ENCODE data around the gene MAGEA9B.
"Not testable (repeated sequence)": the region's sequence is repeated elsewhere in the genome, so short reads cannot be mapped to it uniquely, and the experiment has no call there.

The MAGEA9B gene, protein sequence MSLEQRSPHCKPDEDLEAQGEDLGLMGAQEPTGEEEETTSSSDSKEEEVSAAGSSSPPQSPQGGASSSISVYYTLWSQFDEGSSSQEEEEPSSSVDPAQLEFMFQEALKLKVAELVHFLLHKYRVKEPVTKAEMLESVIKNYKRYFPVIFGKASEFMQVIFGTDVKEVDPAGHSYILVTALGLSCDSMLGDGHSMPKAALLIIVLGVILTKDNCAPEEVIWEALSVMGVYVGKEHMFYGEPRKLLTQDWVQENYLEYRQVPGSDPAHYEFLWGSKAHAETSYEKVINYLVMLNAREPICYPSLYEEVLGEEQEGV

DNA sequence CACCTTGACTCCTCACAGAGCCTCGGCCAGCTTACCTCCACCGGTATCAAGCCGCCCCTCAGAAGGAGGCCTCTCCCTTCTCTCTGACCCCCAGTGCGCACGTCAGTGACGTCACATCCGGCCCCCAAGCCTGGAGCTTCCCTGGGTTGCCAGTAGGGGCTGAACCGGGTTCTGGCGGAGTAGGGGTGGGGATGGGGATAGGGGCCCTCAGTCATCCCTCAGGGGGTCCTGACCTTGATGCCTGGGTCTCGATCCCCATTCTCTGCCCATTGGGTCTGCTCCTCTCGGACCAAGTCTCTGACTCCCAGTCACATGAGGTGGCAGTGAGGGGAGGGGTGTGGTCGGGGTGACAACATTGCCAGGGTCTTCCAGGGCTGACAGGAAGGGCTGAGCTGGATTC is at the start of gene MAGEA9B:
MAGEA9B (minus strand) TSS at position 101 of the 400 bp plus-strand sequence. CDS start 4,280 bp downstream, outside the sequence.
- DNase-seq: not testable (repeated sequence)

DNA sequence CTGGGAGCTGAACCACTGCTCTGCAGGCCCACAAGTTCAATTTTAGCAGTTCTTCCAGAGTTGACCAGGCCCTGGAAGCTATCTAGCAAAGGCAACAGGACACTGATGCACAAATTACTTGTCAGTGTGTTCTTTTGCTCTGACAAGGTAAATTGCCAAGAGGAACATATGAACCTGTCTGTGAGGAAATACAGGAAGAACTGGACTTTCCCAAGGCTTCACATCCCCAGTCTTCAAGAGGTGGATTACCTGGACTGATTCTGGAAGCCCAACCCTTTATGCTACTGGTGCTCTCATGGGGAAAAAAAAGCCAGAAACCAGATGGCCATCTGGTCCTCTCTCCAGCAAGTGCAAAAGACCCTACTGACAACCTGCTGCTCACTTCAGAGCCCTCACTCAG is 46.3 kb upstream of the MAGEA9B start:
- no peak for DNase-seq

DNA sequence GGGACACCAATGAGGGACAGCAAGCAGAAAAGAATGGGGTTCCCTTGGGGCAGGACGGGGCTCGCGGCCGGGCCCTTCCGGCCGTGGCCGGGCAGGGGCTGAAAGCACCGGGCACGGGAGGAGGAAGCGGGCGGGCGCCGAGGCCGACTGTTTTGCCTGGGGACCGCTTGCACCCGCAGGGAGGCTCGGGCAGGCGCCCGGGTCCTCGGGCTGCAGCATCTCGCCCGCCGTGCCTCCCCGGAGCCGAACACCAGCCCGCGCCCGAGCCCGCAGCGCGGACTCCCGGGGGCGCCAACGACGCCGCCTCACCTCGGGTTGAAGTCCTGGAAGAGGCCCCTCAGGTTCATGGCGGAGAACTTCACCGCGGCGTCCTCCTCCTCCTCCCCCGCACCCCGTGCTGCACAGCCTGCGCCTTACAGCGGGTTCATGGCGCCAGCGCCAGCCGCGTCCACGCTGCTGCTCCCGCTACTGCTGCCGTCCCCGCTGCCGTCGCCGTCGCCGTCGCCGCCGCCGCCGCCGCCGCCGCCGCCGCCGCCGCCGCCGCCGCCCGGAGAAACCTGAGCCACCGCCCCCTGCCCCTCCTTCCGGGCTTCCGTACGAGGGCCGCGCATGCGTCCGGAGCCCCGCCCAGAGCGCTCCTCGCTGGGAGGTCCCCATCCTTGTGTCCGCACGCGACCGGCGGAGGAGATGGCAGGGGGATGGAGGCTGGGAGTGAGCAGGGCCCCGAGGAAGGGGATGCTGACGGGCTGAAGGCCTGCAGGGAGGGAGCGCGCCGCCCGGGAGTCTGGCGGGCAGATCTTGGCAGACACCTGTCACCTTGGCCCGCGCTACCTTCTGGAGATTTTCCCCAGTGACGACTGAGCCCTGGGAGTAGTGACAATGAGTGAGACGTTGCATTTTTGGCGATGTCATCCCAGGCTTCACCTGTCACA is 44.2 kb upstream of the MAGEA9B start, which contains the start of gene TMEM185A:
TMEM185A (minus strand) TSS at position 559 of the 932 bp plus-strand sequence; CDS start at position 347, 212 bp downstream.
- DNase-seq: peak; percentile 73

DNA sequence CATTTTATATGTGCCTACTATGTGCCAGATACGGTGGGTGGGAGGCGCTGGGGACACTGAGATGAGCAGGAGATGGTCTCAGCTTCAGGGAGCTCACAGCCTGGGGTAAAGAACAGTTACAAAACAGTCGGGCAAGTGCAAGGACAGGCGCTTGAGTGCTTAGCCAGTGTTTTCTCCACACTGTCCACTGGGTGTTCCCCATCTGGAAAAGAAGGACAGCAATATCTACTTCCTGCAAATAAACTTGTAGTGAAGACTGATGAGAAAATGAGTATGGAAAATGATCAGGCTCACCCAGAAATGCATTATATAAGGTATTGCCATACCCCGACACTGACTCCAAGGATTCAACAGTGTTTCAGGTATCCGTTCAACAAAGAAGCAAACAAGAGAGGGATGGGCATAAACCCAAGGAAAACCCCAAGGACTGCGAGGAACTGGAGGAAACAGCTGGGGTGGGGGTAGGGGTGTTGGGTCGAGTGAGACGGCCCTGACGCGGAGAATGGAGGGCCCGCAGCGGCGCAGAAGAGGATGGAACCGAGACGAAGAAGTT is 43.5 kb upstream of the MAGEA9B start:
- DNase-seq: no peak

DNA sequence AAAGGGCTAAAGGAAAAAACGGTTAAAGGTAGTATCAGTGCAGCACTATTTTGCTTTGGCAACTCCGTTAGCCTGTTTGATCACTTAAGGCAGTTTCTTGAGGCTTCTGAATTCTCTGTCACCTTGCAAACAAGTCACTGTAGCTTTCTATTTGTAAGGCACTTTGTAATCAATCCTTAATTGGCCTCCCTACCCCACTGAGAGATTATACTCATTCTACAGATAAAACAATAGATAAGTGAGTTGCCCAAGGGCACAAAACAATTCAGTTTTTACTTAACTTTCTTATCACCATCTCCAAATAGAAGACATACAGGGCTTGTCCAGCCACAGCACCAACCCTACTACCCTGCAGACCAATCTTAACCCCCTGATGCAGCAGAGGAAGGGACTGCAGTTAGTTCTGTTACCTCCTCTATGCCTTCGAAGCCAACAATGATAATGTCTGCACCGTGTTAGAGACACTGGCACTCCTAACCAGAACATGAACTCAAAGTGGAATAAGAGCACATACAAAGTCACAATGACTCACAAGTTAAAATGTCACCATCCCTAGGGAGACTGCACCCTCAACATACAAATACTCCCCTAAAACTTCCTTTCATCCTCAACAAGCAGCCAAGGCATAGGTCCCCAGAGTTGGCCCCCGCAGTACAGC is 42.6 kb upstream of the MAGEA9B start:
- no peak for DNase-seq

DNA sequence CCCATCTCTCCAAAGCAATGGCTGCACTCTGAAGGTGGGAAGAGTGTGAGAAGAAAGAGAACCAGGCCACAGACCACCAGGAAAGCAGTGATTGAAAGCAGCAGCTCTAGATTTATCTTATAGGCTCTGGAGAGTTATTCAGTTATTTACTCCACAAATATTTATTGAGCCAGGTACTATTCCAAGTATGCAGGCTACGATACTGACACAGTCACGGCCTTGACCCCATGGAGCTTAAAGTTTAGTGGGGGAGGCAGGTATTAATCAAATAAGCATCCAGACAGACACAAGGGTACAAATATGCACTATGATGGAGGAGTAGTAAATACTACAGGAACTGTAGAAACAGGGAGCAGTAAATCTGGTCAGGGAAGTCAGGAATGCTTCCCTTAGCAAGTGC is 41.5 kb upstream of the MAGEA9B start:
- DNase-seq: no peak

DNA sequence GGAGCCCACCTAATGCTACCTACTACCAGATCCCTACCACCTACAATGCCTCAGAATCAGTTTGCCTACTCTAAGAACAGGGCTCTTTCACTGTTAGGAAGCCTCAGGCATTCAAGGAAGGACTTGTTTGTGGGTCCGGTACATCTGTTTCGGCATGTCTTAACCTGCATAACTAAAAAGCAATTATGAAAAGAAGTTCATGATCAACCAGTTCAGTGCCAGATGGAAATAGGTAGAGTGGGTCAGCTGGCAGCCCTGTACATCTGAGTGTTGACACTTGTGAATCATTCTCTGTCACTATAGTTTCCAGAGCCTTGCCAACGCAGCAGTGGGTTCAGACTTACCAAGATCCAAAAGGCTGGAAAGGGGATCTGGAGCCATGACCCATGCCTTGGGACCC is 41.0 kb upstream of the MAGEA9B start:
- no peak for DNase-seq

DNA sequence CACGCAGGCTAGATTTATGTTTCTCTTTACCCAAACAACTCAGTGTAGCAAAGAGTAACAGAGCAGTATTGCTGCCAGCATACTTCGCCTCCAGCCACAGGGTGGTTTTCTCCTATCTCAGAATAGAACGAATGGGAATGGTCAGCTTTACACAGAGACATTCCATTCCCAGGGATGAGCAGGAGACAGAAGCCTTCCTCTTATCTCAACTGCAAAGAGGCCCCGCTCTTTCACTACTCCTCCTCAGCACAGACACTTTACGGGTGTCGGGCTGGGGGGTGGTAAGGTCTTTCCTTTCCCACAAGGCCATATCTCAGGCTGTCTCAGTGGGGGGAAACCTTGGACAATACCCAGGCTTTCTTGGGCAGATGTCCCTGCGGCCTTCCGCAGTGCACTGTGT is 39.6 kb upstream of the MAGEA9B start:
- not testable (repeated sequence) for DNase-seq

DNA sequence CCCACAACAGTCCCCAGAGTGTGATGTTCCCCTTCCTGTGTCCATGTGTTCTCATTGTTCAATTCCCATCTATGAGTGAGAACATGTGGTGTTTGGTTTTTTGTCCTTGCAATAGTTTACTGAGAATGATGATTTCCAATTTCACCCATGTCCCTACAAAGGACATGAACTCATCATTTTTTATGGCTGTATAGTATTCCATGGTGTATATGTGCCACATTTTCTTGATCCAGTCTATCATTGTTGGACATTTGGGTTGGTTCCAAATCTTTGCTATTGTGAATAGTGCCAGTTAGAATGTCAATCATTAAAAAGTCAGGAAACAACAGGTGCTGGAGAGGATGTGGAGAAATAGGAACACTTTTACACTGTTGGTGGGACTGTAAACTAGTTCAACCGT is 32.4 kb upstream of the MAGEA9B start:
- DNase-seq: not testable (repeated sequence)

DNA sequence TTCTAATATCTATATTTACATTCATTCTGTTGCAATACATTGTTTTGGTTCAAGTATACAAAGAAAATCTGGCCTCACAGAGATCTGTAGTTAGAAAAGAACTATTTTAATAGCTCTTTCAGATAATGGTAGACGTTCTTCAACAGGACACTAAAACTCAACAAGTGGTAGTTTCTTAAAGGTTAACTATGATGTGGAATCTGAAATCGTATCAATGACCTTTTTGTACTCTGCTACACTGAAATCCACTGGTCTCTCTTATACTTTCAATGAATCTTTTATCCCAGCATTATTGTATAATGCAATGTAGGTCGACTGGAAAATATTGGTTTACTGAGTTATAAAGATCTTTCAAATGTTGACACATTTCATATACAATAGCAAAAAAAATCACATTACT is 31.6 kb upstream of the MAGEA9B start:
- DNase-seq: no peak

DNA sequence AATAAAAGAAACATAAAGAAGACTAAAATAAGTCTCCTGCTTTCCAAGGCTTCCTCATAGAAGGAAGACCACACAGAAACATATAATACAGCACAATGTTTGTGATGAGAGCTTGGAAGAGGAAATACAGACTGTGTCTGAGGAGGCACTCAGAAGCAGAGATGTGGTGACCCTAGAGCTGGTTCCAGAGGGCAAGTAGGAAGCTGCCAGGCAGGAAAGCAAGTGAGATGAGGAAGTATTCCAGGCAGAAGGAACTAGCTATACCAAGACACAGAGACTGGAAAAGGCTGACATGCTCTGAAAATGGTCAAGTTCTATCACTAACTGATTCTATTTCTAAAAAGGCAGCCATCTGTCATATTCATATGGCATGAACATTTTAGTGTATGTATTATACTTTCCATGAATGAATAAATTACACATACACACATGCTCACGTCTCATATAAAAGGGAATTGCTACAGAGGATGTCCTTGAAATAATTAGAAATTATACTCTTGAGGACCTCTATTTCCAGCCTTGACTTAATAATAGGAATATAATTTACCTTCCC is 24.4 kb upstream of the MAGEA9B start:
- no peak for DNase-seq

DNA sequence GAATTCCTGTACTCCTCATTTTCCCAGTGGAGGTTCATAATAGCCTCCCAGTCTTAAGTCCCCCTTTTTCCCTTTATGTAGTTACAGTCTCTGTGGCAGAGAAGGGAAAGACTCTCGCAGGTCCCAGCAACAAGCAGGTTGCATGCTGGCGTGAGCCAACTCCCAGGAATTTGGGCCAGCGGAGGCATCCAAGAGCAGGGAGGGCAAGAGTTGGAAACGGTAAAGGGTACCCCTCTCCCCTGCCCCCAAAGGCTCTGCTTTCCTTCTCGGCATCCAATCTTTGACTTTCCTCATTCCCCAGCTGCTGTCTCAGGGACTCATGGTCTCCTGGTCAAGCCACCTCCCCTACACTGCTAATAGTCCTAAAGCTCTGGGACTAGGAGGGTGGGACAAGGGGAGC is 23.3 kb upstream of the MAGEA9B start:
- DNase-seq: no peak

DNA sequence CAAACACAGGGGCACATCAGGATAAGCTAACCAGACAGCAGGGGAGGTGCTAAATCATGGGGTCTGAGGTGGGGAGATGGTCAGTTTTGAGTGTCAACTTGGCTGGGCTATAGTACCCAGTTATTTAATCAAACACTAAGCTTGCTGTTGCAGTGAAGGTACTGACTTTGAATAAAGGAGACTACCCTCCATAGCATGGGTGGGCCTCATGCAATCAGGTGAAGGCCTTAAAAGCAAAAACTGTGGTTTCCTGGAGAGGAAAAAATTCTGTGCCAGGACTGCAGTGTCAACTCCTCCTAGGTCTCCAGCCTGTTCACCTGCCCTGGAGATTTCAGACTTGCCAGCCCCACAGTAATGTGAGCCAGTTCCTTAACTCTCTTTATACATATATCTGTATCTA is 20.4 kb upstream of the MAGEA9B start:
- no peak for DNase-seq

DNA sequence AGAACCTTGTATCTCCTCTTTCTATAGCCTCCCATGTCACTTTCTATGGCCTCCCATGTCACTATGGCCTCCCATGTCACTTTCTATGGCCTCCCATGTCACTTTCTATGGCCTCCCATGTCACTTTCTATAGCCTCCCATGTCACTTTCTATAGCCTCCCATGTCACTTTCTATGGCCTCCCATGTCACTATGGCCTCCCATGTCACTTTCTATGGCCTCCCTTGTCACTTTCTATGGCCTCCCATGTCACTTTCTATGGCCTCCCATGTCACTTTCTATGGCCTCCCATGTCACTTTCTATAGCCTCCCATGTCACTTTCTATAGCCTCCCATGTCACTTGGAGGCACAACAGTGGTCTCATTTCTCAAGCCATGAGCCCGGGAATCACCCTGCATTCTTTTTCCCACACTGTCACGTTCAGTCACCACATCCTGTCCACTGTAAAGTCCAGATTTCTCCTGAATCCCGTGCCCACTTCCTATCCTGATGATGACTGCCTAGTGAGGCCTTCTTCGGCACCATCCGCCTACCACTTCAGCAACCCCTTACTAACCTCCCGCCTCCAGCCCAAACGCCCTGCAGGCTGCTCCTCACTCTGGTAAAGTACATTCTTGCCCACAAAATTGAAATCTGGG is 18.1 kb upstream of the MAGEA9B start:
- not testable (repeated sequence) for DNase-seq

DNA sequence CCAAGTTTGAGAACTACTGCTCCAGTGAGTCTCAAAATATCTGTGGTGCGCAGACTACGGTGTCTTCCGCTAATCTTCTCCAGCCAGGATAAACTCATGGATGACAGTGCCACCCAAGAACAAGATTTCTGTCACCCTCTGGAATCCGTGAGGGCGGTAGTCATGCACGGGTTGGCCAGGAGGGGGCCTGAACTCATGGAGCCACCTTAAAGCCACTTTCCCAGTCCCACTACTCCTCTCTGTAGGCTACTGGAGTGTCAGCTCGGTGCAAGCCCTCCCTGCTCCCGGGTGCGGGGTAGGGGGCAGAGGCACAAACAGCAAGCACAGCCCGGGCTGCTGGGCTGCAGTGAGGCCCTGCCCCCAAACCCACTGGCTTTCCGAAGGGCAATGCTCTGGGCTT is 11.3 kb upstream of the MAGEA9B start:
- not testable (repeated sequence) for DNase-seq

DNA sequence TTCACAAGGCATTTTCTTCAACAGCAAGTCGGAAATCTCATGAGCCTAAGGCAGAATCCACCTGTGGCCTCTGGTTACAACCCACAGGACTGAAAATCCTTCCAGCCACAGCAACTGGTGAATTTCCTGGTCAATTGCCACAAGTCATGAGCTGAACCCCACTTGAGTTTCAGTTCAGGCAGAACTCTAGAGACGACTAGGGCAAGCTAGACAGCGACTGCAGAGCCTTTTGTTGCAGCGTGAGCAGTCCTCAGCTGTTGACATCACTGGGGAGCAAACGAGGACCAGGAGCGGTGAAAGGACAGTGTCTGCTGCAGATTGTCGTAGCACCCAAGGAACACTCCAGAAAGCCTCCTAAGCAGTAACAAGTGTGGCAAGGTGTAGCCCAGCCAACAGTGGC is 8.7 kb upstream of the MAGEA9B start:
- not testable (repeated sequence) for DNase-seq

DNA sequence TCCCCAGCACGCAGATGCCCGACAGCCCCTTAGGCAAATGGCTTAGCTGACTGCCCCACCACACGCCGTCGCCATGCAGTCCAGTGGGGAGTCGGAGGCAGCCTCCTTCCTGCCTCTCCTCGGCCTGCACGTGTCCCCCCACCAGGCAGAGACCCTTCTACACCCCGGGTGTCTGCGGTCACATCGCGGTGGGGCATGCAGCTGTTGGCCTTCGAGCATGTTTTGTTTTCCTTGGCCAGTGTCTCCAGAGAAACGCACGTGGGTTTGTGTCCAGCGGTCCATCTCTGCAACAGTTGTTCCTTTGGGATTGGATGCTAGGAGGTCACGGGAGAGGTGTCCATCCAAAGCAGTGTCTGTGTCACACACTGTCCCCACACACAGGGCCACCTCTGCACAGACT is 8.0 kb upstream of the MAGEA9B start, which contains the start of gene HSFX2:
HSFX2 (minus strand) TSS at position 101 of the 400 bp plus-strand sequence. CDS start 614 bp downstream, outside the sequence.
- DNase-seq: not testable (repeated sequence)

DNA sequence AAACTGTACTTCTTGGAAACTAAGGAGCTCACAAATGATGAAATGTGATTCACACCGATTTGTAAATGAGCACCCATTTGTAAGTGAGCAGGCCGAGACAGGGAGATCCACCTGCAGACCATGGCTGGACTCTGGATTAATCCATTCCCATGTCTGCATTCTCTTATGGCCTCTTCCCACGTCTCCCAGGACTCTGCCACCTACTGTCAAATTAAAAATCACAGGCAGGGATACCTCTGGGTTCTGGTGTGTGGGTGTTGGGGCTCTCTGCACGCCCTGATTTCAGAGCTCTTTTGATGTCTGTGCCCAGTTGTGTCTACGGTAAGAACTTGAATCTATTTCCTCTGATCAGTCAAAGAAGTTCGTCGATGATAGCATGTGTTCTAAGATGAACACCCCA is 3.7 kb upstream of the MAGEA9B start:
- not testable (repeated sequence) for DNase-seq

DNA sequence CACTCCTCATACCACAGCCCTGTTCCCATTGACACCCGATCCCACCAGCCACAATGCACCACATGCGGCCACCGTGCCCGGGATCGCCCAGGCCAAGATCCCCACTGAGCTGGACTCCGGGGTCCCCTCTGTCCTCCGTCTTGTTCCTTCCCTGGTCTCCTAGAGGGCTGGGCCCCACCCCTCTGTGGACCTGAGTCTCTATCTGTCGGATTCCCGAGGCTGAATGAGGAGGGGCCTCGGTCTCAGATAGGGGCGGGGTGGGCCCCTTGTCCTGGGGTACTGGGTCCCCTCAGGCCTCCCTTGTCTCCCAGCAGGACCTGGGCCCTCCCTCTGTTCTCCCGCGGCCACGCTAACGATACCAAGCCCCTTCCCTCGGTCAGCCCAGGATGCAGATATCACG is 1.6 kb downstream of the MAGEA9B start:
- DNase-seq: not testable (repeated sequence)

DNA sequence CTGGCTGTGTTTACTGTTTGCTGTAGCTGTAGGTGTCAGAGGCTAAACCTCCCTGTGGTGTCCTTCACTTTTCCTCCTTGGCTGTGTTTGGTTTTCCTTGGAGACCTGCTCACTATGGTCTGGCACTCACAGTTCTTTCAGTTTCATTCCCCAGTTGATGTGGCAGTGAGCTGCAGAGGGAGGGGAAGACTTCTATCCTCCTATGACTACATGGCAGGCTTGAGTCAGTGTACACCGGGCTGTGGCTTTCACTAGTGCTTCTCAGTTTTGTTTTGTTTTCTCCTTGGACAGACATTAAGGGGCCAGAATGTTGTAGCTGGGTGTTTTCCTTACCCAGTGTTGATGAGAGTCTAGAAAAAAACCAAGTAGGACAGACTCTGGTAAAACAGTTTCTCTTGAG is 13.8 kb downstream of the MAGEA9B start:
- not testable (repeated sequence) for DNase-seq

DNA sequence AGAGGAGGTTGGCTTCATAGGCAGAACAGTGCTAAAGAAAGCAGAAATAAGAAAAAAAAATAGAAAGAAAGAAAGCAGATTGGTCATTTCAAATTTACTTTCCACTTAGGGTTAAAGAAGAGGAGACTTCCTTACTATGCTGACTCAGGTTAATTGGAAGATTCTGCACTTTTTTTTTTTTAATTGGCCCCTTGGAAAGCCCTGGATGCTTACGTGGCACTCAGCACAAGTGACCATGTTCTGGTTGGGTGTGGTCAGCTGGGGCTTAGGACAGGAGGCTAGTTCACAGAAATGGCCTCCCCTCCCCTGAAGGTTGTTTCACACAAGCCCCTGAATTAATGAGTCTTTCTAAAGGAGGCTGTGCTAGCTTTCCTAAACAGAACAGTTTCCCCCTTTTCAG is 14.5 kb downstream of the MAGEA9B start:
- no peak for DNase-seq

DNA sequence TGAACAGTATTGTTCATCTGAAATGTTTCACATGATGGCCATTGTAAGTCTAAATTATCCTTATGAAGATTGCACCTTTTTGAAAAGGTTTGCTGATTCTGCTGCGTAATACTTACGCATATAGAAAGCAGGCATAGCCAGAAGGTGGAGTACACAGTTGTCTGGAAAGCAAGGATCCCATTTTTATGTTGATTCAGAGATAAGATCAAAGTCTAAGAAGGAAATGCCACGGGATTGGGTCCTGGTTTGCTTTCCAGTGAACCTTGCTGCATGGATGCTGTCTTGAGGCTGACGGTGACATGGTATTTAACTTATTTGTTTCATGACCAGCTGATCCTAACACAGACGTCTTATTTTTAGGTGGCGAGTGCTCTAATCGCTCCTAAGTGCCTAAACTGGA is 15.5 kb downstream of the MAGEA9B start:
- DNase-seq: no peak
